Endothelial cell of umbilical vein (primary cell): ENCODE measurements around the gene HOXA4.

Experiments used
- POLR2AphosphoS5 ChIP-seq: IDR thresholded peaks from 2 replicates; pipeline ENCODE4 v1.6.1; 2012; ENCODE audit warnings: low read depth, mild to moderate bottlenecking, control low read depth, low read length, moderate library complexity; ENCODE audit not compliant: insufficient read depth
- TF ChIP-seq, protein P1 (sequence below), 2 donors: IDR thresholded peaks; 1 replicate in 1 of 2; 2 replicates in 1 of 2; pipeline ENCODE4 v1.5.1; 2011; ENCODE audit warnings: low read length in 2 of 2, mild to moderate bottlenecking in 2 of 2, moderate library complexity in 2 of 2, control low read depth in 1 of 2, inconsistent platforms in 1 of 2, low read depth in 1 of 2; ENCODE audit not compliant: insufficient read depth in 1 of 2; ENCODE audit errors: extremely low read depth in 1 of 2
- TF ChIP-seq, protein P2 (sequence below): IDR thresholded peaks from 2 replicates; pipeline ENCODE4 v1.6.1; 2011; ENCODE audit not compliant: insufficient read depth, insufficient read length

DNA sequence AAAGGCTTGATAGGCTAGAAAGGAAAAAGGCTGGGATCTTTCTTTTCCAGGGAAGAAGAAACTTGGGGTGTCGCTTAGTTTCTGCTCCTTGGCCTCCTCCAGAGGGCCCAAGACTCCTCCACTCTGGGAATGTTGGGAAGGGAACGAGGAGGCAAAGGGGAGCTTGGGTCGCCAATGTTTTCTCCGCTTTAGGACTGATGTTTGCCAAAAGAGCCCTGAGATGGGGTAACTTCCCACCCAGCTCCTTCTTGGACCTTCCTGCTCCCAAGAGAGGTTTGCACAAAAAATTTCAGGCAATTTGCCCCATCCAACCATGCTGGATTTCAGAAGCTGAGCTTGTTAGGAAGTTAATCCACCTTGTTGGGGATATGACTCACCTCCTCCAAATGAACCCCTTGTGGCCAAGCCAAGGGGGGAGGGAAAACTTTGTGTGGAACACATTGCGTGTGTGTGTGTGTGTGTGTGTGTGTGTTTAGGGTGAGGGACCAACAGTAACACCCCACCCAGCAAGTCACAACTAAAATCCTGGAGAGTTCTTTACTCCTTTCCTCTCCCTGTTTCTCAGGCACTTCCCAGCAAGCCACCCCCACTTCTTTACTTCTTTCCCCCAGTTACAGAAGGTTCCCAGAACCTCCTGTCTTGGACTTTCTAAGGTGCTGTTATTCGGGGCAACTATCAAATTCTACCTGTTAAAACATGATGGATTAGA is 19.4 kb downstream of the HOXA4 start:
- TF ChIP-seq, protein P1, sequence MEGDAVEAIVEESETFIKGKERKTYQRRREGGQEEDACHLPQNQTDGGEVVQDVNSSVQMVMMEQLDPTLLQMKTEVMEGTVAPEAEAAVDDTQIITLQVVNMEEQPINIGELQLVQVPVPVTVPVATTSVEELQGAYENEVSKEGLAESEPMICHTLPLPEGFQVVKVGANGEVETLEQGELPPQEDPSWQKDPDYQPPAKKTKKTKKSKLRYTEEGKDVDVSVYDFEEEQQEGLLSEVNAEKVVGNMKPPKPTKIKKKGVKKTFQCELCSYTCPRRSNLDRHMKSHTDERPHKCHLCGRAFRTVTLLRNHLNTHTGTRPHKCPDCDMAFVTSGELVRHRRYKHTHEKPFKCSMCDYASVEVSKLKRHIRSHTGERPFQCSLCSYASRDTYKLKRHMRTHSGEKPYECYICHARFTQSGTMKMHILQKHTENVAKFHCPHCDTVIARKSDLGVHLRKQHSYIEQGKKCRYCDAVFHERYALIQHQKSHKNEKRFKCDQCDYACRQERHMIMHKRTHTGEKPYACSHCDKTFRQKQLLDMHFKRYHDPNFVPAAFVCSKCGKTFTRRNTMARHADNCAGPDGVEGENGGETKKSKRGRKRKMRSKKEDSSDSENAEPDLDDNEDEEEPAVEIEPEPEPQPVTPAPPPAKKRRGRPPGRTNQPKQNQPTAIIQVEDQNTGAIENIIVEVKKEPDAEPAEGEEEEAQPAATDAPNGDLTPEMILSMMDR (IDR thresholded peaks at IDR 0.05; ENCODE audit: extremely low read depth in 1 of 2, insufficient read depth in 1 of 2, low read depth in 1 of 2, low read length in 2 of 2) = peak in 1 of 2 donors; percentile 9
- TF ChIP-seq, protein P2, sequence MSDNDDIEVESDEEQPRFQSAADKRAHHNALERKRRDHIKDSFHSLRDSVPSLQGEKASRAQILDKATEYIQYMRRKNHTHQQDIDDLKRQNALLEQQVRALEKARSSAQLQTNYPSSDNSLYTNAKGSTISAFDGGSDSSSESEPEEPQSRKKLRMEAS = no peak
- peak; percentile 86 for TF ChIP-seq POLR2AphosphoS5
